Activated T-cell treated with anti-CD3 and anti-CD28 coated beads, Interleukin-2, amount 50 U/mL, for 72 hours (primary cell): ENCODE results near the gene METTL2B. TPM values are rescaled to one million over a fixed set of nuclear protein-coding genes. Genes with fewer than 3 reads are reported as not detected.
"Not testable (repeated sequence)": the region's sequence is repeated elsewhere in the genome, so short reads cannot be mapped to it uniquely, and the experiment has no call there.

Experiments used
- ATAC-seq, 2 donors: fragments of 150-1000 bp; cut with Tn5 transposase; replicated peaks in 1 of 2; 2 replicates each; pipeline ENCODE4 v1.10.0; 2021; ENCODE audit warnings: moderate library complexity in 2 of 2, mild to moderate bottlenecking in 1 of 2
- DNase-seq, 2 donors: peaks; one replicate each; pipeline ENCODE4 v3.0.0; 2021 to 2022; ENCODE audit warnings: mixed read lengths in 1 of 2
- H3K27ac Mint-ChIP-seq: one replicate; pipeline ENCODE4 v1.8.0; 2022; ENCODE audit warnings: mild to moderate bottlenecking, moderate library complexity, mixed read lengths
- H3K27me3 Mint-ChIP-seq: one replicate; pipeline ENCODE4 v1.8.0; 2022; ENCODE audit warnings: low read depth, mixed read lengths
- H3K36me3 Mint-ChIP-seq, 2 donors: one replicate each; pipeline ENCODE4 v1.8.0; 2022; ENCODE audit warnings: mixed read lengths in 2 of 2, mild to moderate bottlenecking in 1 of 2; ENCODE audit not compliant: insufficient read depth in 2 of 2
- H3K4me1 Mint-ChIP-seq: one replicate; pipeline ENCODE4 v1.8.0; 2022; ENCODE audit warnings: low read depth, mixed read lengths
- H3K4me3 Mint-ChIP-seq, 2 donors: one replicate each; pipeline ENCODE4 v1.8.0; 2022; ENCODE audit warnings: mild to moderate bottlenecking in 2 of 2, mixed read lengths in 2 of 2, moderate library complexity in 2 of 2
- H3K9me3 Mint-ChIP-seq, 2 donors: one replicate each; pipeline ENCODE4 v1.8.0; 2022; ENCODE audit warnings: mixed read lengths in 2 of 2
- total RNA-seq, 2 donors: library from RNA; stranded (reverse); gene quantifications; one replicate each; pipeline ENCODE4 v1.2.3, GENCODE V29; 2022

The METTL2B gene
- total RNA-seq, 2 donors from 2014 or later: 33.9 to 35.9 TPM

DNA sequence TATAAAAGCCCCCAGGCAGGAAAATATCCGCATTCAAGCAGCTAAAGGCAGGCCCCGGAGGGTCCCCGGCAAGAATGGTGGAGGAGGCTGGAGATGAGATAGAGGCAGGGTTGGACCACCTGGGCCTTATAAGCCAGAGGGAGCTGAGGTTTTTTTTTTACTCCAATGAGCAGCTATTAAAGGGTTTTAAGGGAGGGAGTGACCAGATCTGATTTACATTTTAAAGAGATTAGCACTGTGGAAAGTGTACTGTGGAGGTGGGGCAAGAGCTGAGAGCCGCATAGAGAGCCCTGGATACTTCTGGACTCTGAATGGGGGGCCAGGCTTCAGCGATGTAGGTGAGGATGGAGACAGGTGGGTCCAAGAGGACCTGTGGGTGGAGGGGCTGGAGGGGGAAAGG, 40.5 kb downstream of the METTL2B start:
- DNase-seq, H3K27ac Mint-ChIP-seq, H3K4me3 Mint-ChIP-seq, H3K27me3 Mint-ChIP-seq, ATAC-seq, H3K4me1 Mint-ChIP-seq, H3K36me3 Mint-ChIP-seq, H3K9me3 Mint-ChIP-seq: not testable (repeated sequence)

- DNase-seq: peak; percentile 69 to 77
- peak overlapping the region; percentile 83 for H3K27ac Mint-ChIP-seq
- not testable (repeated sequence) for H3K4me1 Mint-ChIP-seq, H3K4me3 Mint-ChIP-seq, H3K36me3 Mint-ChIP-seq, H3K9me3 Mint-ChIP-seq, H3K27me3 Mint-ChIP-seq
- ATAC-seq: peak; percentile 72 to 87
Observed at GRCh38 chr7:128523226-128523931, 46.8 kb downstream of the METTL2B start.

GRCh38 chr7:128523932-128524524, 47.5 kb downstream of the METTL2B start:
- H3K9me3 Mint-ChIP-seq, H3K4me3 Mint-ChIP-seq, H3K4me1 Mint-ChIP-seq, ATAC-seq, H3K36me3 Mint-ChIP-seq, DNase-seq, H3K27me3 Mint-ChIP-seq, H3K27ac Mint-ChIP-seq: not testable (repeated sequence)

GRCh38 chr7:128525584-128525983, 49.0 kb downstream of the METTL2B start:
- not testable (repeated sequence) for H3K4me3 Mint-ChIP-seq, H3K27ac Mint-ChIP-seq, DNase-seq, H3K27me3 Mint-ChIP-seq, ATAC-seq, H3K9me3 Mint-ChIP-seq, H3K36me3 Mint-ChIP-seq
- peaks cover 15% of the 10 kb centered on the region for H3K4me1 Mint-ChIP-seq

DNA sequence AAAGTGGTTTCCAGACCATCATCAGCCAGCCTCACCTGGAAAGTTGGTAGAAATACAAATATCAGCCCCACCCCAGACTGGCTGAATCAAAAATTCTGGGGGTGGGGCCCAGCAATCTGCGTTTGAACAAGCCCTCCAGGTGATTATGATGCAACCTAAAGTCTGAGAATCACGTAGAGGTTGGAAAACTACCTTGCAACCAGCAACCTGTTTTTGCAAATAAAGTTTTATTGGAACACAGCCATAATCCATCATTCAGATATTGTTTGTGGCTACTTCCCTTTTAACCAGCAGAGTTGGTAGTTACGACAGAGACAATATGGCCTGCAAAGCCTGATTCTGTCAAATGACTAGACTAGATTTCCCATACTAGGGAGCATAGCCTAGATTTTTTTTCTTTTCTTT, 49.5 kb downstream of the METTL2B start:
- peaks cover 15% of the 10 kb centered on the region for H3K4me1 Mint-ChIP-seq
- not testable (repeated sequence) for H3K36me3 Mint-ChIP-seq, H3K9me3 Mint-ChIP-seq, ATAC-seq, H3K27me3 Mint-ChIP-seq, DNase-seq, H3K27ac Mint-ChIP-seq, H3K4me3 Mint-ChIP-seq

DNA sequence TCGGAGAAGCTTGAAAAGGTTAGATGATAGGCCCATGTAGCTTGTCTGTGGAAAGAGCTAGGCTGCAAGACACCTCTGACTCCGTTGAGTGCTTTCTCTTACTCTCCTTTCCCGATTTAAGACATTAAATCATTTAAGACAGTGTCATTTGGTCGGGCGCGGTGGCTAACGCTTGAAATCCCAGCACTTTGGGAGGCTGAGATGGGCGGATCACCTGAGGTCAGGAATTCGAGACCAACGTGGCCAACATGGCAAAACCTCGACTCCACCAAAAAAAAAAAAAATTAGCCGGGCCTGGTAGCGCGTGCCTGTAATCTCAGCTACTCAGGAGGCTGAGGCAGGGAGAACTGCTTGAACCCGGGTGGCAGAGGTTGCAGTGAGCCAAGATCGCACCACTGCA, 52.6 kb downstream of the METTL2B start:
- Mint-ChIP-seq H3K4me1 (peaks cover 19% of the 10 kb centered on the region), H3K4me3 (peak overlapping the region in 1 of 2 donors; percentile 6)
- not testable (repeated sequence) for H3K27me3 Mint-ChIP-seq, H3K9me3 Mint-ChIP-seq, DNase-seq, H3K27ac Mint-ChIP-seq, H3K36me3 Mint-ChIP-seq, ATAC-seq

GRCh38 chr7:128530121-128530854, 53.7 kb downstream of the METTL2B start:
- H3K27me3 Mint-ChIP-seq, H3K9me3 Mint-ChIP-seq, H3K36me3 Mint-ChIP-seq: not testable (repeated sequence)
- Mint-ChIP-seq H3K4me3 (peak overlapping the region; percentile 88 to 90), H3K4me1 (peaks cover 30% of the 10 kb centered on the region), H3K27ac (peak overlapping the region; percentile 82)
- ATAC-seq (peak; percentile 25 to 30), DNase-seq (peak; percentile 53 to 54)

GRCh38 chr7:128530855-128531104, 54.2 kb downstream of the METTL2B start:
- ATAC-seq: no peak
- DNase-seq: no peak
- no peak overlapping the region for H3K27ac Mint-ChIP-seq
- no peaks in the 10 kb centered on the region for H3K27me3 Mint-ChIP-seq
- no peaks in the 10 kb centered on the region for H3K9me3 Mint-ChIP-seq
- no peak overlapping the region for H3K4me3 Mint-ChIP-seq
- peaks cover 3 to 5% of the 10 kb centered on the region in 2 donors for H3K36me3 Mint-ChIP-seq
- H3K4me1 Mint-ChIP-seq: peaks cover 34% of the 10 kb centered on the region

DNA sequence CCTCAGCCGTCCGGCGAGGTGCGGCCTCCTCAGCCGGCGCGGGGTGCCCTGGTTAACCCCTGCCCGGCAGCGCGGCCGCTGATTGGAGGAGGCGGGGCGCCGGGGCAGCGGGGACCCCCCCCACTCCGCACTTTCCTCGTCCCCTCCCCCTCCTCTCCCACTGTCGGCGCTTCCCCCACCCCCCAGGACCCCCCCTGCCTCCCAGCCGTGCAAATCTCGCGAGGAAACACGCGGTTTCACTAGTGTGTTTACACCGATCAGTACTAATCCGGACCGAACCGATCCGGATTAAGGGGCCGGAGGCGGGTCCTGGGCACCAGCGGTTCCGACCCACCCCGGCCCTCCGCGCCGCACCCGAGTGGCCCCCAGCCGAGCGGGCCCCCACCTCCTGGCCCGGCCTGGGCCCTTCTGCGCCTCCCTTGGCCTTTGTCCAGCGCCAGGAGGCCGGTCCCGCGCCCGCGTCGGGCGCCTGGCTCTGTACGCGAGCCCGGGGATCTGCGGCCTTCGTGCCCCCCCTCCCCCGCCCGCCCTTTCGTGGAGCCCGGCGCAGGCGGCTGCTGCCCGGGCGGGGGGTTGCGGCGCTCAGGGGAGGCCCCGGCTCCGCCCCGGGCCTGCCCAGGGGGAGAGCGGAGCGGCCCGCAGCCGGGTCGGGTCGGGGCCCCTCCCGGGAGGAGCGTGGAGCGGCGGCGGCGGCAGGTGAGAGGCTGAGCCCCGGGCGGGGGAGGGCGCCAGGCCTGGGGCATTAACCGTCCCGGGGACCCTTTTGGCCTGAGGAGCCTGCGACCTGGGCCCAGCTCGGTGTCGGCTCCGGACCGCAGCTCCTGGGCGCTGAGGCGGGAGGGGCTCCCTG, 54.8 kb downstream of the METTL2B start:
- H3K9me3 Mint-ChIP-seq, H3K36me3 Mint-ChIP-seq, H3K27ac Mint-ChIP-seq, H3K27me3 Mint-ChIP-seq: not testable (repeated sequence)
- ATAC-seq (peak; percentile 82 to 87), DNase-seq (peak; percentile 82 to 90)
- peak overlapping the region; percentile 84 to 97 for H3K4me3 Mint-ChIP-seq
- peaks cover 34% of the 10 kb centered on the region for H3K4me1 Mint-ChIP-seq

GRCh38 chr7:128531955-128532478, 55.5 kb downstream of the METTL2B start:
- peak overlapping the region; percentile 98 for H3K27ac Mint-ChIP-seq
- peaks cover 5 to 12% of the 10 kb centered on the region in 2 donors for H3K36me3 Mint-ChIP-seq
- not testable (repeated sequence) for ATAC-seq, H3K27me3 Mint-ChIP-seq, H3K9me3 Mint-ChIP-seq
- peaks cover 34% of the 10 kb centered on the region for H3K4me1 Mint-ChIP-seq
- peak overlapping the region; percentile 84 to 97 for H3K4me3 Mint-ChIP-seq
- DNase-seq: peak; percentile 39 to 47

DNA sequence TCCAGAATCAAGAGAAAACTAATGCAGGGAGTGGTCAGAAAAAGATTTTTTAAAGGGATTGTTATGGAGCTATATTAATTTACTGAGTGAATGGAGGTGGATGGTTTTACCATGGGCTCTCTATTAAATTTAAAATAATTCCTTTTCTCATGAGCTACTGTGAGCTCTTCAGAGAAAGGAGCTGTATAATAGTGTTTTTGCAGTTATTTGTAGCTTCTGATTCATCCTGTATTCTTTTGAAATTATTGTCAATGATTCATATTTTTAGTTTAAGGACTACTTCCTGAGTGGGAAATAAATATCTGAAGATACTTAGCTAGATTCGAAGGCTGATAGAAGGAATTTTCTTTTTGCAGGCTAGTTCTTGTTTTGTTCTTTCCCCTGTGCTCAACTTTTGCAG, 56.4 kb downstream of the METTL2B start:
- ATAC-seq, DNase-seq, H3K9me3 Mint-ChIP-seq, H3K27me3 Mint-ChIP-seq: not testable (repeated sequence)
- Mint-ChIP-seq H3K4me3 (peak overlapping the region; percentile 84 to 97), H3K27ac (peak overlapping the region; percentile 98), H3K4me1 (peaks cover 34% of the 10 kb centered on the region), H3K36me3 (peaks cover 5 to 13% of the 10 kb centered on the region in 2 donors)

GRCh38 chr7:128537410-128537809, 60.9 kb downstream of the METTL2B start:
- H3K9me3 Mint-ChIP-seq, H3K27me3 Mint-ChIP-seq, H3K4me3 Mint-ChIP-seq, H3K27ac Mint-ChIP-seq, DNase-seq: not testable (repeated sequence)
- H3K36me3 Mint-ChIP-seq: peaks cover 6 to 29% of the 10 kb centered on the region in 2 donors
- peaks cover 36% of the 10 kb centered on the region for H3K4me1 Mint-ChIP-seq
- ATAC-seq: peak; percentile 68 to 72

DNA sequence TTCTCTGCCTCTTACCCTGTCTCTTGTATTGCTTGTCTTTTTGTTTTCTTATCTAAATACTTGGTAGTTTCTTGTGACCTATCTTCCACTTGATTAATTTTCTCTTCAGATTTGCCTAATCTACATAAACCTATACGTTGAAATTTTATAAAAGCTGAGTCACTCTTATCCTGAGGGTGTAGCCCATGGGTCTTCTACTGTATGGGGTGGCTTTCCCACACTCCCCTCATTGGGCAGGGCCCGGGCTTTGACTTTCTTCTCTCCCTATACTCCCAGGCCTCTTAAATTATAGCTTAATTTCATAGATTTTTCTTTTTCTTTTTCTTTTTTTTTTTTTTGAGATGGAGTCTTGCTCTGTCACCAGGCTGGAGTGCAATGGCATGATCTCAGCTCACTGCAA, 66.0 kb downstream of the METTL2B start:
- H3K27ac Mint-ChIP-seq, DNase-seq, H3K27me3 Mint-ChIP-seq, H3K9me3 Mint-ChIP-seq, ATAC-seq, H3K4me3 Mint-ChIP-seq: not testable (repeated sequence)
- Mint-ChIP-seq H3K4me1 (peaks cover 22% of the 10 kb centered on the region), H3K36me3 (peaks cover 3 to 30% of the 10 kb centered on the region in 2 donors)
